GM12874 (cell line): ENCODE data around the gene FKBP10.

ENCODE experiments used
- TF ChIP-seq, protein P1 (sequence below): IDR thresholded peaks from 2 replicates; pipeline ENCODE4 v1.5.1; 2011; ENCODE audit warnings: low read depth, mild to moderate bottlenecking, control low read depth, low read length, moderate library complexity; ENCODE audit not compliant: insufficient read depth

The FKBP10 gene

DNA sequence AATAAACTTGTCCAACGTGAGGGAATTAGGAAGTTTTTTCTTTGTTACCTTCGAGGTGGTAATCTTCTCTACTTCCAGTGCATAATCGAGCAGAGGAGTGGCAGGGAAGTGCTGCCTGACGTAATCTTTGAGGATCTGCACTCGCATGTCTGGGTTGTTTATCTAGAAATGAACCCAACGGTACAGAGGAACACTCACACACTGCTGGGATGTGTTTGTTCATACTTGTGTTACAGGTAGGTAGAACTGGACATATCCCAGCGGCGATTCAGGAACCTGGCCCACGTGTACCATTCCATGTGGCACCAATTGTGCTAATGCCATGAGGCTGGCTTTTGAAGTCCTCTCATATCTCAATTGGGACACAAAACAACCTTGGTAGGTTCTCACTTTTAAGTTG is 56.6 kb downstream of the FKBP10 start:
- TF ChIP-seq, protein P1, sequence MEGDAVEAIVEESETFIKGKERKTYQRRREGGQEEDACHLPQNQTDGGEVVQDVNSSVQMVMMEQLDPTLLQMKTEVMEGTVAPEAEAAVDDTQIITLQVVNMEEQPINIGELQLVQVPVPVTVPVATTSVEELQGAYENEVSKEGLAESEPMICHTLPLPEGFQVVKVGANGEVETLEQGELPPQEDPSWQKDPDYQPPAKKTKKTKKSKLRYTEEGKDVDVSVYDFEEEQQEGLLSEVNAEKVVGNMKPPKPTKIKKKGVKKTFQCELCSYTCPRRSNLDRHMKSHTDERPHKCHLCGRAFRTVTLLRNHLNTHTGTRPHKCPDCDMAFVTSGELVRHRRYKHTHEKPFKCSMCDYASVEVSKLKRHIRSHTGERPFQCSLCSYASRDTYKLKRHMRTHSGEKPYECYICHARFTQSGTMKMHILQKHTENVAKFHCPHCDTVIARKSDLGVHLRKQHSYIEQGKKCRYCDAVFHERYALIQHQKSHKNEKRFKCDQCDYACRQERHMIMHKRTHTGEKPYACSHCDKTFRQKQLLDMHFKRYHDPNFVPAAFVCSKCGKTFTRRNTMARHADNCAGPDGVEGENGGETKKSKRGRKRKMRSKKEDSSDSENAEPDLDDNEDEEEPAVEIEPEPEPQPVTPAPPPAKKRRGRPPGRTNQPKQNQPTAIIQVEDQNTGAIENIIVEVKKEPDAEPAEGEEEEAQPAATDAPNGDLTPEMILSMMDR, result no peak

DNA sequence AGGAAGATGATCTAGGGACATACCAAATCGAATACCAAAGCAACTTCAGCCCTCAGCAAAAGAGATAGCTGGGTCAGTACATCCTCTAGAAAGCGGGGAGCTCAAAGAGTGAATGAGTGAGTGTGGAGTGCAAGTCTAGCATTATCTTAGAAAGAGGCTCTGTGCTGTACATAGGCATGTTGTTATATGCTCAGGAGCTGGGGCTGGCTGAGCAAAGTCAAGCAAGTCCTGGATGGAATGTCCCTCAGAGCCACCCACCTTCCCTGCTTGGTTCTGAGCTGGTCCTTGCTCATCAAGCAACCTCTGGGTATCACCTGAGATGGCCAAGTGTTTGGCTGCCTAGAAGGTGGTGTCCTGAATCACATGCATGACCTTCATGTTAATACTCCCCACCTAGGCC is 57.3 kb downstream of the FKBP10 start:
- TF ChIP-seq, protein P1, result no peak

DNA sequence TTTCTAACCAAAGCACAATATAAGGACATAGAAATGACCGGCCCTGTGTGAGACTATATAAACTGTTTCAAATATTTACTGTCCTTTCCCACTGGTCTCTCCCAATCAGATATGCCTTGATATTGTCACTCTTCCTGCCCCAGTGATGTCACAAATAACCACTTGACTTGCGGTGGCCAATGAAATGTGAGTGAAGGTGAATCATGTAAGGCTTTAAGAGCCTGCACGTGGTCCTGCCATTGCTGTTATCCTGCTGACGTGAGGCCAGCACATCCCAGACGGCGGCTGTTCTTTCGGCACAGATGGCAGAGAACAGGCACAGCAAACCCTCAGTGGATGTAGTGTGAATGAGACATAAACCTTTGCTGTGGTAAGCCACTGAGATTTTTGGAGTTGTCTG is 57.8 kb downstream of the FKBP10 start:
- TF ChIP-seq, protein P1, result no peak

DNA sequence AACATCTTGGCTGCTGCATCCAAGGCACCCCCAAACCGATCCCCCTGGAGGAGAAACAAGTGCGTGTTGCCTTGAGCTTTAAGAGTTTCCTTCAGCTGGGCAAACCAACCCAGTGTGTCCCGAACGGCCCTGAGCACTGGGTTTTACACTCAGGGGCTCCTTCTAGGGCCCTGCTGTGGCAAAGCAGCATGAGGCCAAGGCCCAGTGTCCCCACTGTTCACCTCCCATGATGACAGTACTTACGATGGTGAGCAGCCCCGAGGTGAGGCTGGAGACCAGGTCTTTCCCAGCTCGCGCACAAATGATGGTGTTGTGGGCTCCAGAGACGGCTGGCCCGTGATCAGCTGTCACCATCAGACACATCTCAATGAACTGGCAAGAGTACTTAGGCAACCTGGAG is 59.0 kb downstream of the FKBP10 start:
- TF ChIP-seq, protein P1, result no peak
